HFFc6 (cell line): ENCODE measurements around the gene C7orf33. TPM values are rescaled to one million over a fixed set of nuclear protein-coding genes. Genes with fewer than 3 reads are reported as not detected.
"Not testable (repeated sequence)": the region's sequence is repeated elsewhere in the genome, so short reads cannot be mapped to it uniquely, and the experiment has no call there.

ENCODE experiments used
- DNase-seq: peaks from one replicate; pipeline ENCODE4 v3.0.0-alpha.2; 2018
- H3K27ac Mint-ChIP-seq: 2 replicates; pipeline ENCODE4 v1.8.0; 2020; ENCODE audit warnings: mild to moderate bottlenecking, mixed read lengths
- H3K27me3 Mint-ChIP-seq: 2 replicates; pipeline ENCODE4 v1.8.0; 2021; ENCODE audit warnings: mild to moderate bottlenecking, moderate library complexity, mixed read lengths; ENCODE audit not compliant: insufficient read depth
- H3K36me3 Mint-ChIP-seq: 2 replicates; pipeline ENCODE4 v1.8.0; 2021; ENCODE audit warnings: low read depth, mixed read lengths
- H3K4me1 Mint-ChIP-seq: 2 replicates; pipeline ENCODE4 v1.8.0; 2020; ENCODE audit warnings: low read depth, mixed read lengths
- H3K4me3 Mint-ChIP-seq: 2 replicates; pipeline ENCODE4 v1.8.0; 2020; ENCODE audit warnings: mild to moderate bottlenecking, moderate library complexity, mixed read lengths
- H3K9me3 Mint-ChIP-seq: 2 replicates; pipeline ENCODE4 v1.8.0; 2020; ENCODE audit warnings: mild to moderate bottlenecking, mixed read lengths
- total RNA-seq, 6 experiments: library from RNA; stranded (reverse); fragmentation: NEBNext Ultra II Directional; extraction: Animal tissue kit (Norgen Biotek cat#: 25700); gene quantifications; 2 replicates in 1 of 6; 3 replicates in 5 of 6; pipeline ENCODE4 v1.2.3, GENCODE V29; 2021
- TF ChIP-seq, protein P1 (sequence below): fragments of 200-600 bp; sonication (generic); IDR thresholded peaks from 2 replicates; pipeline ENCODE4 v1.5.0; 2021; ENCODE audit warnings: antibody characterized with exemption, mild to moderate bottlenecking

The C7orf33 gene
- total RNA-seq, 6 experiments from 2014 or later: not detected

- no peak for DNase-seq
- peaks cover 8% of the 10 kb centered on the region for H3K27me3 Mint-ChIP-seq
- H3K27ac Mint-ChIP-seq: no peak overlapping the region
- no peaks in the 10 kb centered on the region for H3K9me3 Mint-ChIP-seq
- TF ChIP-seq, protein P1, sequence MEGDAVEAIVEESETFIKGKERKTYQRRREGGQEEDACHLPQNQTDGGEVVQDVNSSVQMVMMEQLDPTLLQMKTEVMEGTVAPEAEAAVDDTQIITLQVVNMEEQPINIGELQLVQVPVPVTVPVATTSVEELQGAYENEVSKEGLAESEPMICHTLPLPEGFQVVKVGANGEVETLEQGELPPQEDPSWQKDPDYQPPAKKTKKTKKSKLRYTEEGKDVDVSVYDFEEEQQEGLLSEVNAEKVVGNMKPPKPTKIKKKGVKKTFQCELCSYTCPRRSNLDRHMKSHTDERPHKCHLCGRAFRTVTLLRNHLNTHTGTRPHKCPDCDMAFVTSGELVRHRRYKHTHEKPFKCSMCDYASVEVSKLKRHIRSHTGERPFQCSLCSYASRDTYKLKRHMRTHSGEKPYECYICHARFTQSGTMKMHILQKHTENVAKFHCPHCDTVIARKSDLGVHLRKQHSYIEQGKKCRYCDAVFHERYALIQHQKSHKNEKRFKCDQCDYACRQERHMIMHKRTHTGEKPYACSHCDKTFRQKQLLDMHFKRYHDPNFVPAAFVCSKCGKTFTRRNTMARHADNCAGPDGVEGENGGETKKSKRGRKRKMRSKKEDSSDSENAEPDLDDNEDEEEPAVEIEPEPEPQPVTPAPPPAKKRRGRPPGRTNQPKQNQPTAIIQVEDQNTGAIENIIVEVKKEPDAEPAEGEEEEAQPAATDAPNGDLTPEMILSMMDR: no peak
- H3K4me1 Mint-ChIP-seq: peaks cover 10% of the 10 kb centered on the region
- no peaks in the 10 kb centered on the region for H3K36me3 Mint-ChIP-seq
- no peak overlapping the region; the same call in 1 of the 2 replicates for H3K4me3 Mint-ChIP-seq
Observed at GRCh38 chr7:148571381-148571780, 19.2 kb upstream of the C7orf33 start.

DNA sequence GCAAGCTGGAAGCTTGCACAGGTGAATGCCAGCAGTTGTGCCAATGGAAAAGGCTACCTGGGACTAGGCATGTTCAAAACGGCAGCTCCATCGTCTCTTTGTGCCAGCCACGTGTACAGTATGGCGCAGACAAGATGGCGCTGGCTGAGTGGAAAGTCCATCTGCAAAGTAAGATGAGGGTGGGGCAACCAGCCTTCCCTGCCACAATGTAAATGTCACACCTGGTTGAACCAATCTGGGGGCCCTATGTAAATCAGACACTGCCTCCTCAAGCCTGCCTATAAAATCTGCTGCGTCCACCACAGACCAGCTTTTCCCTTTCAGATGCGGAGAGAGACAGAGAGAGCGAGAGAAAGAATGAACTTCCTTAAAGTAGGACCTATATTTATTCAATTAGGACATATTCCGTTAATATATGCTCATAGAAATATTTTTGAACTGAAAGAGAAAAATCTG is 18.5 kb upstream of the C7orf33 start:
- H3K27ac Mint-ChIP-seq: peak overlapping the region; percentile 47; the same call in 1 of the 2 replicates
- H3K4me1 Mint-ChIP-seq: peaks cover 10% of the 10 kb centered on the region; the same call in 1 of the 2 replicates
- H3K27me3 Mint-ChIP-seq: peaks cover 11% of the 10 kb centered on the region
- no peaks in the 10 kb centered on the region for H3K9me3 Mint-ChIP-seq
- H3K36me3 Mint-ChIP-seq: no peaks in the 10 kb centered on the region
- peak overlapping the region; percentile 45; the same call in 1 of the 2 replicates for H3K4me3 Mint-ChIP-seq
- DNase-seq: no peak
- TF ChIP-seq, protein P1: no peak

DNA sequence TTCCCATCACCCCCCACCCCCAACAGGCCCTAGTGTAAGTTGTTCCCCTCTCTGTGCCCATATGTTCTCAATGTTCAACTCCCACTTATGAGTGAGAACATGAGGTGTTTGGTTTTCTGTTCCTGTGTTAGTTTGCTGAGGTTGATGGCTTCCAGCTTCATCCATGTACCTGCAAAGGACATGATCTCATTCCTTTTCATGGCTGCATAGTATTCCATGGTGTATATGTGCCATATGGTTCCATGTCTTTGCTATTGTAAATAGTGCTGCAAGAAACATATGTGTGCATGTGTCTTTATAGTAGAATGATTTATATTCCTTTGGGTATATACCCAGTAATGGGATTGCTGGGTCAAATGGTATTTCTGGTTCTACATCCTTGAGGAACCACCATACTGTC is 17.0 kb upstream of the C7orf33 start:
- not testable (repeated sequence) for H3K4me1 Mint-ChIP-seq, H3K36me3 Mint-ChIP-seq, H3K4me3 Mint-ChIP-seq, H3K9me3 Mint-ChIP-seq, H3K27ac Mint-ChIP-seq, DNase-seq
- peaks cover 14% of the 10 kb centered on the region for H3K27me3 Mint-ChIP-seq

GRCh38 chr7:148575640-148576411 is 14.7 kb upstream of the C7orf33 start:
- peaks cover 11% of the 10 kb centered on the region for H3K27me3 Mint-ChIP-seq
- H3K4me1 Mint-ChIP-seq: peaks cover 3% of the 10 kb centered on the region; the same call in 1 of the 2 replicates
- no peaks in the 10 kb centered on the region for H3K9me3 Mint-ChIP-seq
- 0 out of 2 replicates have a peak overlapping the region, but pooled peaks have one; percentile 27 for H3K4me3 Mint-ChIP-seq
- peak; percentile 37 for DNase-seq
- TF ChIP-seq, protein P1: peak; percentile 91
- H3K27ac Mint-ChIP-seq: no peak overlapping the region
- no peaks in the 10 kb centered on the region for H3K36me3 Mint-ChIP-seq

DNA sequence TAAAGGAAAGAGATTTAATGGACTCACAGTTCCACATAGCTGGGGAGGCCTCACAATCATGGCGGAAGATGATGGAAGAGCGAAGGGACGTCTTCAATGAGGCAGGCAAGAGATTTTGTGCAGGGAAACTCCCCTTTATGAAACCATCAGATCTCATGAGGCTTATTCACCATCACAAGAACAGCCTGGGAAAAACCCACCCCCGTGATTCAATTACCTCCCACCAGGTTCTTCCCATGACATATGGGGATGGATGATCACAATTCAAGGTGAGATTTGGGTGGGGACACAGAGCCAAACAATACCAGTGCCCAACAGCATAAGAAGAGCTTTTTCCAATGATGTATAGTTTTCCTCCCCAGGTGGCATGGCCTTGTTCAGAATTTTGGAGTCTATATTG is 11.2 kb upstream of the C7orf33 start:
- Mint-ChIP-seq H3K4me1 (no peaks in the 10 kb centered on the region), H3K36me3 (no peaks in the 10 kb centered on the region), H3K9me3 (no peaks in the 10 kb centered on the region), H3K27me3 (peaks cover 7% of the 10 kb centered on the region), H3K27ac (no peak overlapping the region), H3K4me3 (no peak overlapping the region)
- TF ChIP-seq, protein P1: no peak
- no peak for DNase-seq

DNA sequence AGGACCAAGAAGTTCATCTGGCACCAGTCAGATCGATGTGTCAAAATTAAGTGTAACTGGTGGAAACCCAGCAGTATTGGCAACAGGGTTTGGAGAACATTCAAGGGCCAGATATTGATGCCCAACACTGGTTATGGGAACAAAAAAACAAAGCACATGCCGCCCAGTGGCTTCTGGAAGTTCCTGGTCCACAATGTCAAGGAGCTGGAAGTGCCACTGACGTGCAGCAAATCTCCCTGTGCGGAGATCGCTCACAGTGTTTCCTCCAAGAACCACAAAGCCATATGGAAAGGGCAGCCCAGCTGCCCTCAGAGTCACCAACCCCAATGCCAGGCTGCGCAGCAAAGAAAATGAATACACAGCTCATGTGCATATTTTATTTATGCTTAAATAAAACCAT is 10.1 kb upstream of the C7orf33 start:
- no peak for DNase-seq
- Mint-ChIP-seq H3K36me3 (no peaks in the 10 kb centered on the region), H3K4me3 (no peak overlapping the region), H3K27me3 (peaks cover 12% of the 10 kb centered on the region), H3K27ac (no peak overlapping the region), H3K9me3 (no peaks in the 10 kb centered on the region), H3K4me1 (no peaks in the 10 kb centered on the region)
- TF ChIP-seq, protein P1: no peak
